HEK293 (cell line): Measurements from ENCODE around the gene CRACDL.

Experiments used
- CTCF ChIA-PET: fragments of 350-600 bp; formaldehyde crosslinking; extraction: SDS; loops from one replicate; lab custom pipeline; 2021; ENCODE audit warnings: antibody characterized with exemption; lab: Yijun Ruan, JAX
- POLR2A ChIA-PET: fragments of 300-600 bp; formaldehyde crosslinking; extraction: SDS; loops from one replicate; lab custom pipeline; 2020; ENCODE audit warnings: antibody characterized with exemption, inconsistent platforms; lab: Yijun Ruan, JAX
- H3K27ac ChIP-seq: fragments of 200-500 bp; sonication (Bioruptor generic); 2 replicates; pipeline ENCODE4 v1.5.1; 2014; ENCODE audit warnings: low read depth, low read length, control low read depth, inconsistent platforms; ENCODE audit errors: extremely low read depth
- H3K36me3 ChIP-seq, 2 experiments: fragments of 200-500 bp in 1 of 2; sonication (Bioruptor generic) in 1 of 2; 1 replicate in 1 of 2; 2 replicates in 1 of 2; pipeline ENCODE4 v1.5.1; 2014 to 2017; ENCODE audit warnings: inconsistent platforms in 2 of 2, low read length in 2 of 2; ENCODE audit not compliant: control insufficient read depth in 2 of 2, insufficient read depth in 1 of 2
- H3K4me1 ChIP-seq: fragments of 200-500 bp; sonication (Bioruptor generic); 2 replicates; pipeline ENCODE4 v1.5.1; 2014; ENCODE audit warnings: mild to moderate bottlenecking, low read length, inconsistent platforms; ENCODE audit not compliant: control insufficient read depth, insufficient read depth
- H3K4me3 ChIP-seq: 2 replicates; pipeline ENCODE4 v1.5.1; 2011; ENCODE audit warnings: low read depth, mild to moderate bottlenecking, control low read depth, low read length, moderate library complexity
- H3K9me3 ChIP-seq: fragments of 200-500 bp; sonication (Bioruptor generic); 2 replicates; pipeline ENCODE4 v1.5.1; 2014; ENCODE audit warnings: low read depth, low read length, inconsistent platforms; ENCODE audit not compliant: control insufficient read depth, insufficient read depth
- KLF8 ChIP-seq: fragments of 450-650 bp; formaldehyde crosslinking; IDR thresholded peaks from 2 replicates; pipeline ENCODE4 v1.5.1; 2016; ENCODE audit warnings: missing biosample characterization, missing genetic modification characterization
- SP3 ChIP-seq: fragments of 450-650 bp; formaldehyde crosslinking; IDR thresholded peaks from 2 replicates; pipeline ENCODE4 v1.5.1; 2016; ENCODE audit warnings: missing biosample characterization, missing genetic modification characterization
- YY1 ChIP-seq: fragments of 450-650 bp; formaldehyde crosslinking; IDR thresholded peaks from 2 replicates; pipeline ENCODE4 v1.5.1; 2018; ENCODE audit warnings: missing biosample characterization, missing genetic modification characterization
- ZBTB1 ChIP-seq: fragments of 450-650 bp; formaldehyde crosslinking; IDR thresholded peaks from 2 replicates; pipeline ENCODE4 v1.5.1; 2016; ENCODE audit warnings: missing biosample characterization, missing genetic modification characterization
- ZNF121 ChIP-seq: fragments of 450-650 bp; formaldehyde crosslinking; IDR thresholded peaks from 2 replicates; pipeline ENCODE4 v1.5.1; 2016; ENCODE audit warnings: missing biosample characterization, missing genetic modification characterization
- ZNF221 ChIP-seq: fragments of 450-650 bp; formaldehyde crosslinking; IDR thresholded peaks from 2 replicates; pipeline ENCODE4 v1.5.1; 2017; ENCODE audit warnings: missing biosample characterization, missing genetic modification characterization, borderline replicate concordance
- ZNF266 ChIP-seq: fragments of 450-650 bp; formaldehyde crosslinking; IDR thresholded peaks from 2 replicates; pipeline ENCODE4 v1.5.1; 2016; ENCODE audit warnings: missing biosample characterization, missing genetic modification characterization, low read depth
- ZNF354C ChIP-seq: fragments of 450-650 bp; formaldehyde crosslinking; IDR thresholded peaks from 2 replicates; pipeline ENCODE4 v1.5.1; 2016; ENCODE audit warnings: missing biosample characterization, missing genetic modification characterization, low read depth, borderline replicate concordance
- ZNF391 ChIP-seq: fragments of 450-650 bp; formaldehyde crosslinking; IDR thresholded peaks from 2 replicates; pipeline ENCODE4 v1.5.1; 2016; ENCODE audit warnings: low read depth, missing biosample characterization, missing genetic modification characterization, borderline replicate concordance
- ZNF544 ChIP-seq: fragments of 450-650 bp; formaldehyde crosslinking; IDR thresholded peaks from 2 replicates; pipeline ENCODE4 v1.5.0; 2017; ENCODE audit warnings: missing biosample characterization, missing genetic modification characterization
- ZNF785 ChIP-seq: fragments of 450-650 bp; formaldehyde crosslinking; IDR thresholded peaks from 2 replicates; pipeline ENCODE4 v1.5.1; 2016; ENCODE audit warnings: missing biosample characterization, missing genetic modification characterization
- TF ChIP-seq, protein P1 (sequence below): fragments of 450-650 bp; formaldehyde crosslinking; IDR thresholded peaks from 2 replicates; pipeline ENCODE4 v1.5.1; 2016; ENCODE audit warnings: missing biosample characterization, missing genetic modification characterization, low read depth
- TF ChIP-seq, protein P2 (sequence below): fragments of 450-650 bp; formaldehyde crosslinking; IDR thresholded peaks from 2 replicates; pipeline ENCODE4 v1.5.1; 2016; ENCODE audit warnings: missing biosample characterization, missing genetic modification characterization
- TF ChIP-seq, protein P3 (sequence below): fragments of 450-650 bp; formaldehyde crosslinking; IDR thresholded peaks from 2 replicates; pipeline ENCODE4 v1.5.1; 2016; ENCODE audit warnings: missing biosample characterization, missing genetic modification characterization
- TF ChIP-seq, protein P4 (sequence below): fragments of 450-650 bp; formaldehyde crosslinking; IDR thresholded peaks from 2 replicates; pipeline ENCODE4 v1.5.1; 2016; ENCODE audit warnings: missing biosample characterization, missing genetic modification characterization, low read depth
- TF ChIP-seq, protein P5 (sequence below): fragments of 450-650 bp; formaldehyde crosslinking; IDR thresholded peaks from 2 replicates; pipeline ENCODE4 v1.5.1; 2016; ENCODE audit warnings: missing biosample characterization, missing genetic modification characterization

CRACDL gene

GRCh38 chr2:98896944-98897343 is 39.1 kb downstream of the CRACDL start:
- TF ChIP-seq ZNF544 (tag by site-specific recombination) = no peak
- TF ChIP-seq ZNF391 (tag by site-specific recombination) = no peak
- TF ChIP-seq ZNF354C (tag by site-specific recombination) = no peak
- no peak for TF ChIP-seq ZNF266 (tag by site-specific recombination)
- no peak overlapping the region for H3K27ac ChIP-seq
- ChIA-PET CTCF (interaction anchor here (0.7 kb wide), 1 partner anchor 65 kb away, joined by 3 read pairs; no protein-coding TSS in a partner anchor), POLR2A (no interaction called here)
- no peak overlapping the region for H3K4me3 ChIP-seq
- no peaks in the 10 kb centered on the region for H3K4me1 ChIP-seq
- no peaks in the 10 kb centered on the region for H3K36me3 ChIP-seq
- no peaks in the 10 kb centered on the region for H3K9me3 ChIP-seq

GRCh38 chr2:98896416-98896815 is 39.6 kb downstream of the CRACDL start:
- ChIA-PET CTCF (interaction anchor here (0.7 kb wide), 1 partner anchor 13 kb away, joined by 5 read pairs; no protein-coding TSS in a partner anchor), POLR2A (no interaction called here)
- H3K9me3 ChIP-seq = no peaks in the 10 kb centered on the region
- TF ChIP-seq ZNF785 (tag by site-specific recombination) (no peak), SP3 (no peak), KLF8 (tag by site-specific recombination) (no peak), ZNF121 (tag by site-specific recombination) (no peak), ZNF221 (no peak), YY1 (no peak), ZBTB1 (tag by site-specific recombination) (no peak)
- TF ChIP-seq, protein P1, sequence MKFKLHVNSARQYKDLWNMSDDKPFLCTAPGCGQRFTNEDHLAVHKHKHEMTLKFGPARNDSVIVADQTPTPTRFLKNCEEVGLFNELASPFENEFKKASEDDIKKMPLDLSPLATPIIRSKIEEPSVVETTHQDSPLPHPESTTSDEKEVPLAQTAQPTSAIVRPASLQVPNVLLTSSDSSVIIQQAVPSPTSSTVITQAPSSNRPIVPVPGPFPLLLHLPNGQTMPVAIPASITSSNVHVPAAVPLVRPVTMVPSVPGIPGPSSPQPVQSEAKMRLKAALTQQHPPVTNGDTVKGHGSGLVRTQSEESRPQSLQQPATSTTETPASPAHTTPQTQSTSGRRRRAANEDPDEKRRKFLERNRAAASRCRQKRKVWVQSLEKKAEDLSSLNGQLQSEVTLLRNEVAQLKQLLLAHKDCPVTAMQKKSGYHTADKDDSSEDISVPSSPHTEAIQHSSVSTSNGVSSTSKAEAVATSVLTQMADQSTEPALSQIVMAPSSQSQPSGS (tag by site-specific recombination) = no peak
- TF ChIP-seq, protein P2, sequence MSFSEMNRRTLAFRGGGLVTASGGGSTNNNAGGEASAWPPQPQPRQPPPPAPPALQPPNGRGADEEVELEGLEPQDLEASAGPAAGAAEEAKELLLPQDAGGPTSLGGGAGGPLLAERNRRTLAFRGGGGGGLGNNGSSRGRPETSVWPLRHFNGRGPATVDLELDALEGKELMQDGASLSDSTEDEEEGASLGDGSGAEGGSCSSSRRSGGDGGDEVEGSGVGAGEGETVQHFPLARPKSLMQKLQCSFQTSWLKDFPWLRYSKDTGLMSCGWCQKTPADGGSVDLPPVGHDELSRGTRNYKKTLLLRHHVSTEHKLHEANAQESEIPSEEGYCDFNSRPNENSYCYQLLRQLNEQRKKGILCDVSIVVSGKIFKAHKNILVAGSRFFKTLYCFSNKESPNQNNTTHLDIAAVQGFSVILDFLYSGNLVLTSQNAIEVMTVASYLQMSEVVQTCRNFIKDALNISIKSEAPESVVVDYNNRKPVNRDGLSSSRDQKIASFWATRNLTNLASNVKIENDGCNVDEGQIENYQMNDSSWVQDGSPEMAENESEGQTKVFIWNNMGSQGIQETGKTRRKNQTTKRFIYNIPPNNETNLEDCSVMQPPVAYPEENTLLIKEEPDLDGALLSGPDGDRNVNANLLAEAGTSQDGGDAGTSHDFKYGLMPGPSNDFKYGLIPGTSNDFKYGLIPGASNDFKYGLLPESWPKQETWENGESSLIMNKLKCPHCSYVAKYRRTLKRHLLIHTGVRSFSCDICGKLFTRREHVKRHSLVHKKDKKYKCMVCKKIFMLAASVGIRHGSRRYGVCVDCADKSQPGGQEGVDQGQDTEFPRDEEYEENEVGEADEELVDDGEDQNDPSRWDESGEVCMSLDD (tag by site-specific recombination) = no peak
- TF ChIP-seq, protein P3, sequence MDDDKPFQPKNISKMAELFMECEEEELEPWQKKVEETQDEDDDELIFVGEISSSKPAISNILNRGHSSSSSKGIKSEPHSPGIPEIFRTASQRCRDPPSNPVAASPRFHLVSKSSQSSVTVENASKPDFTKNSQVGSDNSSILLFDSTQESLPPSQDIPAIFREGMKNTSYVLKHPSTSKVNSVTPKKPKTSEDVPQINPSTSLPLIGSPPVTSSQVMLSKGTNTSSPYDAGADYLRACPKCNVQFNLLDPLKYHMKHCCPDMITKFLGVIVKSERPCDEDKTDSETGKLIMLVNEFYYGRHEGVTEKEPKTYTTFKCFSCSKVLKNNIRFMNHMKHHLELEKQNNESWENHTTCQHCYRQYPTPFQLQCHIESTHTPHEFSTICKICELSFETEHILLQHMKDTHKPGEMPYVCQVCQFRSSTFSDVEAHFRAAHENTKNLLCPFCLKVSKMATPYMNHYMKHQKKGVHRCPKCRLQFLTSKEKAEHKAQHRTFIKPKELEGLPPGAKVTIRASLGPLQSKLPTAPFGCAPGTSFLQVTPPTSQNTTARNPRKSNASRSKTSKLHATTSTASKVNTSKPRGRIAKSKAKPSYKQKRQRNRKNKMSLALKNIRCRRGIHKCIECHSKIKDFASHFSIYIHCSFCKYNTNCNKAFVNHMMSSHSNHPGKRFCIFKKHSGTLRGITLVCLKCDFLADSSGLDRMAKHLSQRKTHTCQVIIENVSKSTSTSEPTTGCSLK = no peak
- TF ChIP-seq, protein P4, sequence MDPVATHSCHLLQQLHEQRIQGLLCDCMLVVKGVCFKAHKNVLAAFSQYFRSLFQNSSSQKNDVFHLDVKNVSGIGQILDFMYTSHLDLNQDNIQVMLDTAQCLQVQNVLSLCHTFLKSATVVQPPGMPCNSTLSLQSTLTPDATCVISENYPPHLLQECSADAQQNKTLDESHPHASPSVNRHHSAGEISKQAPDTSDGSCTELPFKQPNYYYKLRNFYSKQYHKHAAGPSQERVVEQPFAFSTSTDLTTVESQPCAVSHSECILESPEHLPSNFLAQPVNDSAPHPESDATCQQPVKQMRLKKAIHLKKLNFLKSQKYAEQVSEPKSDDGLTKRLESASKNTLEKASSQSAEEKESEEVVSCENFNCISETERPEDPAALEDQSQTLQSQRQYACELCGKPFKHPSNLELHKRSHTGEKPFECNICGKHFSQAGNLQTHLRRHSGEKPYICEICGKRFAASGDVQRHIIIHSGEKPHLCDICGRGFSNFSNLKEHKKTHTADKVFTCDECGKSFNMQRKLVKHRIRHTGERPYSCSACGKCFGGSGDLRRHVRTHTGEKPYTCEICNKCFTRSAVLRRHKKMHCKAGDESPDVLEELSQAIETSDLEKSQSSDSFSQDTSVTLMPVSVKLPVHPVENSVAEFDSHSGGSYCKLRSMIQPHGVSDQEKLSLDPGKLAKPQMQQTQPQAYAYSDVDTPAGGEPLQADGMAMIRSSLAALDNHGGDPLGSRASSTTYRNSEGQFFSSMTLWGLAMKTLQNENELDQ (tag by site-specific recombination) = no peak
- TF ChIP-seq, protein P5, sequence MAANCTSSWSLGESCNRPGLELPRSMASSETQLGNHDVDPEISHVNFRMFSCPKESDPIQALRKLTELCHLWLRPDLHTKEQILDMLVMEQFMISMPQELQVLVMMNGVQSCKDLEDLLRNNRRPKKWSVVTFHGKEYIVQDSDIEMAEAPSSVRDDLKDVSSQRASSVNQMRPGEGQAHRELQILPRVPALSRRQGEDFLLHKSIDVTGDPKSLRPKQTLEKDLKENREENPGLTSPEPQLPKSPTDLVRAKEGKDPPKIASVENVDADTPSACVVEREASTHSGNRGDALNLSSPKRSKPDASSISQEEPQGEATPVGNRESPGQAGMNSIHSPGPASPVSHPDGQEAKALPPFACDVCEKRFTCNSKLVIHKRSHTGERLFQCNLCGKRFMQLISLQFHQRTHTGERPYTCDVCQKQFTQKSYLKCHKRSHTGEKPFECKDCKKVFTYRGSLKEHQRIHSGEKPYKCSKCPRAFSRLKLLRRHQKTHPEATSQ (tag by site-specific recombination) = no peak
- H3K4me1 ChIP-seq = no peaks in the 10 kb centered on the region
- no peaks in the 10 kb centered on the region for H3K36me3 ChIP-seq
- H3K4me3 ChIP-seq = no peak overlapping the region
- no peak overlapping the region for H3K27ac ChIP-seq
